Fibroblast of pulmonary artery (primary cell): ENCODE results near the gene AZGP1.
"Not testable (repeated sequence)": the region's sequence is repeated elsewhere in the genome, so short reads cannot be mapped to it uniquely, and the experiment has no call there.

Experiments used
- DNase-seq: peaks from one replicate; pipeline ENCODE4 v3.0.0-alpha.2; 2010; ENCODE audit warnings: low read depth
- H3K4me3 ChIP-seq: replicated peaks from 2 replicates; pipeline ENCODE4 v1.5.1; 2011; ENCODE audit warnings: low read depth, mild to moderate bottlenecking, control low read depth, low read length, moderate library complexity
- TF ChIP-seq, protein P1 (sequence below): IDR thresholded peaks from 2 replicates; pipeline ENCODE4 v1.5.1; 2011; ENCODE audit warnings: mild to moderate bottlenecking, control low read depth, low read length, inconsistent platforms; ENCODE audit errors: missing control alignments

The AZGP1 gene

DNA sequence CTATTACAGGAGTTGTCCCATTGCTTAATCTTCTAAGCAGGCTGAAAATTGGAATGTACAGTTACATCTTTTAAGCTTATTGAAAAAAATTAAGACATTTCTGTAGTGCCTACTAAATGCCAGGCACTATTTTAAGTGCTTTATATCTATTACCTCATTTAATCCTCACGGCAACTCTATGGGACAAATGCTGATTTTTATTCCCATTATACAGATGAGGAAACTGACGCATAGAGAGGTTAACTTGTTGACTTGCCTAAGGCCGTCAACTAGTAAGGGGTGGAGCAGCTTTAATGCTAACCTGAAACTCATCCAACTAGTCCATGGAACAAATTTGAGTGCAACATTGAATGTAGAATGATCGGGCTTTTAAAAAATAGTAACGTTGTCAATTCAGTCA, 42.0 kb upstream of the AZGP1 start:
- no peak for DNase-seq
- no peak overlapping the region for H3K4me3 ChIP-seq
- TF ChIP-seq, protein P1, sequence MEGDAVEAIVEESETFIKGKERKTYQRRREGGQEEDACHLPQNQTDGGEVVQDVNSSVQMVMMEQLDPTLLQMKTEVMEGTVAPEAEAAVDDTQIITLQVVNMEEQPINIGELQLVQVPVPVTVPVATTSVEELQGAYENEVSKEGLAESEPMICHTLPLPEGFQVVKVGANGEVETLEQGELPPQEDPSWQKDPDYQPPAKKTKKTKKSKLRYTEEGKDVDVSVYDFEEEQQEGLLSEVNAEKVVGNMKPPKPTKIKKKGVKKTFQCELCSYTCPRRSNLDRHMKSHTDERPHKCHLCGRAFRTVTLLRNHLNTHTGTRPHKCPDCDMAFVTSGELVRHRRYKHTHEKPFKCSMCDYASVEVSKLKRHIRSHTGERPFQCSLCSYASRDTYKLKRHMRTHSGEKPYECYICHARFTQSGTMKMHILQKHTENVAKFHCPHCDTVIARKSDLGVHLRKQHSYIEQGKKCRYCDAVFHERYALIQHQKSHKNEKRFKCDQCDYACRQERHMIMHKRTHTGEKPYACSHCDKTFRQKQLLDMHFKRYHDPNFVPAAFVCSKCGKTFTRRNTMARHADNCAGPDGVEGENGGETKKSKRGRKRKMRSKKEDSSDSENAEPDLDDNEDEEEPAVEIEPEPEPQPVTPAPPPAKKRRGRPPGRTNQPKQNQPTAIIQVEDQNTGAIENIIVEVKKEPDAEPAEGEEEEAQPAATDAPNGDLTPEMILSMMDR, result no peak

DNA sequence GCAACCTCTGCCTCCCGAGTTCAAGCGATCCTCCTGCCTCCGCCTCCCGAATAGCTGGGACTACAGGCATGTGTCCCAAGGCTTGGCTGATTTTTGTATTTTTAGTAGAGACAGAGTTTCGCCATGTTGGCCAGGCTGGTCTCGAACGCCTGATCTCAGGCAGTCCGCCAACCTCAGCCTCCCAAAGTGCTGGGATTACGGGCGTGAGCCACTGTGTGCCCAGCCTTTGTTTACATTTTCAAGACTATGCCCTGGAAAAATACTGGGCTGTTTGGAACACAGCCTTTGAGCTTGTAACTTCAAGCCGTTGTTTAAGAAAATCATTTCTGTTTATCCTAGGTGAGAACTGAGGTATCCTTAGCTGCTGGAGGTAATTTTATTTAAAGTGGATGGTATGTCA, 41.5 kb upstream of the AZGP1 start:
- no peak for DNase-seq
- TF ChIP-seq, protein P1, result no peak
- no peak overlapping the region for H3K4me3 ChIP-seq

DNA sequence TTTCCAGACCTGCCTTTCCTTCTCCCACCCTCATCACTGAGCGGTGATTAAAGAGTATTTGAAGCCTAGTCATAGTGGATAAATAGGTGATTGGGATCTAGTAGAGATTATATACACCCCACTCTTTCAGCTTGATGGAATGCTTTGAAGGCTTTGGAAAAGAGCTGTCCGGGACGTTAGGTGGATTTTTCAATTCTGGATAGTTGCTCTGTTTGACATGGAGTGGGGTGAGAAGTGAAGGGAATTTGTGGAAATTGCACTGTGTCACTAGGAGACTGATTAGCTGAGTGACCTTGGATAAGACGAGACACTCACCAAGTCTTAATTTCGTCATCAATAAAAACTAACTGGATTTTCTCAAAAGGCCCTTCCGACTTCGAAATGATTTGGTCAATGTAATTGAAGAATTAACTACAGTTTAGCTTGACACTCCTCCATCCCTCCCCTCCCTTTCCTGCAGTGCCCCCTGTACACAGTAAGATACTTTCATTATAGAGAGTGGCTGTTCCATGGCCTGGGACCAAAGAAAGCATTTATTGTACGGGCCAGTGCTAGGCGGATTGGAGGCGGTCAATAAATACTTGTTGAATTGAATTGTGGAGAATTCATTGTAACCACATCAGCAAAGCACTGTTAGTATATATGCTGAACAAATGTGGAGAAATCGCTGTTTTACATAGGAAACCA, 40.5 kb upstream of the AZGP1 start:
- DNase-seq, result no peak
- TF ChIP-seq, protein P1, result no peak
- H3K4me3 ChIP-seq, result peak overlapping the region; percentile 97

DNA sequence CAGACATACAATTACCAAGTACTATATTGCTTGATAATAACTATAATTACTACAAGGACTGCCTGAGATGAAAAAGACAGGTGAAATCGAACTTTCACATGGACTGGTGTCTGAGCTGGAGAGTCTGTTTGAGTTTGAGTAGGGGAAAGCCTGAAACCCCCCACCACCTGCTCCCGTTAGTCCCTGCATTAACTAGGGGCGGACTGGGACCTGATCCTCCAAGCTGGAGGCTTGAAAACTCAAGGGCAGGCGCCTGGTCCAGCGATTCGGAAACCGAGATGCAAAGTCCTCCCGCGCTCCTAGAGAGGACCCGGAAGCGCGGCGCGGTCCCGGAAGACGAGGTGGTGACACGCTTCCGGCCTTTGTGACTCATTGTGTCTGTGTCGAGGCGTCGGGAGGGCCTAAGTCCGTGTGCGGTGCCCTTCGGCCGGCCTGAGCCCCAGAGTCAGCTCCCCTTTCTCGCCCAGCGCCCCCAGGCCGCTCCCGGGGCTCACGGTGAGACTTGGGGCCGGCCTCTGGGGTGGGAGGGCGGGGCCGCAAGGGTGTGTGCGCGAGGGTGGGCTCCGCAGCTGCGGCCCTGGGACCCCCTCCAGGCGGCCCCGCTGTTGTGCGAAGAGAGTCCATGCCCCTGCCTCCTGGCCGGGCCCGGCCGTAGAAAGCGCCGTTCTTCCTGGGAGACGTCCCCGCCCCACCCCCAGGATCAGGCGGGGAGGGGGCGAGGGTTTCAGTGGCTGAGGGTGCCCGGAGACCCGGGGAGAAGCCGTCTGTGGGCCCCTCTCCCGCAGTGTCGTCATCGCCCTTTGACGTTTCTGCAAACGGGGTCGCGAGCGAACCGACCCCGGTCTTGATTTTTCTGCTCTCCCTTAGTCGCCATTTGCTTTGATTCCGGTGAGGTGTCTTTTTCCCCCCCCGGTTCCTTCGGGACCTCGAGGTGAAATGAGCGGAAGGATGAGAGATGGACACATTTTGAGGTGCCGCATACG, 39.7 kb upstream of the AZGP1 start, which contains the start of gene ZKSCAN1:
Gene ZKSCAN1, plus strand, starts transcription at position 365 of the 983 bp plus-strand sequence. CDS start 7,911 bp downstream, outside the sequence.
- H3K4me3 ChIP-seq, result peak within 1 kb of the TSS; percentile 97
- DNase-seq, result peak; percentile 95
- TF ChIP-seq, protein P1, result no peak

DNA sequence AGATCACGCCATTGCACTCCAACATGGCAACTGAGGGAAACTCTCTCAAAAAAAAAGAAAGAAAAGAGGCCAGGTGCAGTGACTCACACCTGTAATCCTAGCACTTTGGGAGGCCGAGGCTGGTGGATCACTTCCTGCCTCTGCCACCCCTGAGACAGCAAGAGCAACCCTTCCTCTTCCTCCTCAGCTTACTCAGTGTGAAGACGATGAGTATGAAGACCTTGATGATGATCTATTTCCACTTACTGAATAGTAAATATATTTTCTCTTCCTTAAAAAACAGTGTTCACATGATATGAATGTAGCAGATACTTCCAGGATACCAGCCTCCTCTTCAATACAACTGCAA, 37.5 kb upstream of the AZGP1 start:
- no peak overlapping the region for H3K4me3 ChIP-seq
- TF ChIP-seq, protein P1, result no peak
- no peak for DNase-seq

DNA sequence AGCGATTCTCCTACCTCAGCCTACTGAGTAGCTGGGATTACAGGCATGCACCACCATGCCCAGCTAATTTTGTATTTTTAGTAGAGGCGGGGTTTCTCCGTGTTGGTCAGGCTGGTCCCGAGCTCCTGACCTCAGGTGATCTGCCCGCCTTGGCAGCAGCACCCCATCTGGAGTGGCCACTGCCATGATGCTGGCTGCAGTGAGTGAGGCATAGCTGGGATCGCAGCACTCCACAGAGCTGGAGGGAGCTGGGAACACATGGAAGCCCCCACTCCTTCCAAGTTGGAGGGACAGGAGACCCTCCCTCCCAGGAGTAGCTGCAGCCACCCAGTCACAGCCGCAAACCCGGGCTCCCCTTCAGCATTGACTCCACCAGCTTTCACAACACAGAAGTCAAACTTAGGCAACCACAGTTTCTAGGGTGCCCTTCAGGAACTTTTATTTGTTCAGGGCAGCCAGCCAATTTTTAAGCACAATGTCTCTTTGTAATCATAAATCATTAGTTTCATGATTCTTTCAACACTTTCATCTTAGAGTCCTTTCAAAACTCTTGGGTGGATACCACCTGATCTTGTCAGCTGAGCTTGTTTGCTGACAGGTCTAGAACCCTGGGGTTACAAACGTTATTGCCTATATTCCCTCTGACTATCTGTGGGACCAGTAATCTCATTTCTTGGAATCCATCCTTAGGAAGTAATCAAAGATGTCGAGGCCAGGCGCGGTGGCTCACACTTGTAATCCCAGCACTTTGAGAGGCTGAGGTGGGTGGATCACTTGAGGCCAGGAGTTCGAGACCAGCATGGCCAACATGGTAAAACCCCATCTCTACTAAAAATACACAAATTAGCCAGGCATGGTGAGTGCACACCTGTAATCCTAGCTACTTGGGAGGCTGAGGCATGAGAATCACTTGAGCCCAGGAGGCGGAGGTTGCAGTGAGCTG, 36.8 kb upstream of the AZGP1 start:
- H3K4me3 ChIP-seq, DNase-seq: not testable (repeated sequence)
